Liver (tissue), 9 donors: ENCODE measurements around the gene SYK. TPM values are rescaled to one million over a fixed set of nuclear protein-coding genes. Genes with fewer than 3 reads are reported as not detected.

Source experiments
- DNase-seq: peaks from one replicate; pipeline ENCODE4 v3.0.0-alpha.2; 2017; ENCODE audit warnings: low spot score
- H3K27ac ChIP-seq, 2 donors: one replicate each; pipeline ENCODE4 v1.7.0; 2013; ENCODE audit warnings: inconsistent platforms in 2 of 2, low read length in 2 of 2, control low read depth in 1 of 2, low read depth in 1 of 2, mild to moderate bottlenecking in 1 of 2
- H3K27me3 ChIP-seq, 4 donors: one replicate each; pipeline versions ENCODE4 v1.6.1 to v1.7.0; 2013; ENCODE audit warnings: low read length in 3 of 4, inconsistent platforms in 1 of 4, mild to moderate bottlenecking in 1 of 4, moderate library complexity in 1 of 4; ENCODE audit not compliant: control insufficient read depth in 4 of 4, insufficient read depth in 4 of 4
- H3K36me3 ChIP-seq, 4 donors: one replicate each; pipeline versions ENCODE4 v1.6.1 to v1.7.0; 2013; ENCODE audit warnings: low read length in 3 of 4, mild to moderate bottlenecking in 3 of 4, low read depth in 1 of 4, moderate library complexity in 1 of 4; ENCODE audit not compliant: control insufficient read depth in 4 of 4, insufficient read depth in 3 of 4
- H3K4me1 ChIP-seq, 4 donors: one replicate each; pipeline versions ENCODE4 v1.6.1 to v1.7.0; 2013; ENCODE audit warnings: low read length in 3 of 4, mild to moderate bottlenecking in 3 of 4, moderate library complexity in 1 of 4; ENCODE audit not compliant: control insufficient read depth in 4 of 4, insufficient read depth in 4 of 4
- H3K4me3 ChIP-seq, 3 donors: one replicate each; pipeline versions ENCODE4 v1.6.1 to v1.7.0; 2013; ENCODE audit warnings: low read length in 3 of 3, control low read depth in 1 of 3, low read depth in 1 of 3, mild to moderate bottlenecking in 1 of 3
- H3K9ac ChIP-seq, 2 donors: one replicate each; pipeline ENCODE4 v1.7.0; 2013; ENCODE audit warnings: low read length in 2 of 2, mild to moderate bottlenecking in 2 of 2, moderate library complexity in 2 of 2, control low read depth in 1 of 2, low read depth in 1 of 2
- H3K9me3 ChIP-seq, 4 donors: one replicate each; pipeline versions ENCODE4 v1.6.1 to v1.7.0; 2013; ENCODE audit warnings: low read length in 3 of 4; ENCODE audit not compliant: control insufficient read depth in 4 of 4
- EGR1 ChIP-seq, 2 donors: IDR thresholded peaks; 2 replicates each; pipeline ENCODE4 v1.6.1; 2016 to 2018; ENCODE audit warnings: antibody characterized with exemption in 2 of 2, low read depth in 2 of 2
- FOXA1 ChIP-seq: IDR thresholded peaks from 2 replicates; pipeline ENCODE4 v1.6.1; 2016; ENCODE audit warnings: antibody characterized with exemption
- FOXA2 ChIP-seq: IDR thresholded peaks from 2 replicates; pipeline ENCODE4 v1.6.1; 2016; ENCODE audit warnings: antibody characterized with exemption
- GABPA ChIP-seq, 2 donors: IDR thresholded peaks in 1 of 2; conservative IDR thresholded peaks in 1 of 2; 2 replicates each; pipeline ENCODE4 v1.6.1; 2016; ENCODE audit warnings: antibody characterized with exemption in 2 of 2, mild to moderate bottlenecking in 1 of 2, moderate library complexity in 1 of 2
- HNF4A ChIP-seq, 2 donors: conservative IDR thresholded peaks; 2 replicates each; pipeline ENCODE4 v1.6.1; 2016; ENCODE audit warnings: antibody characterized with exemption in 2 of 2, mild to moderate bottlenecking in 2 of 2
- HNF4G ChIP-seq: IDR thresholded peaks from 2 replicates; pipeline ENCODE4 v1.6.1; 2016; ENCODE audit warnings: antibody characterized with exemption
- JUND ChIP-seq, 2 donors: IDR thresholded peaks; 2 replicates each; pipeline ENCODE4 v1.6.1; 2016; ENCODE audit warnings: antibody characterized with exemption in 2 of 2
- MAX ChIP-seq: IDR thresholded peaks from 2 replicates; pipeline ENCODE4 v1.6.1; 2016; ENCODE audit warnings: antibody characterized with exemption
- NR2F2 ChIP-seq: IDR thresholded peaks from 2 replicates; pipeline ENCODE4 v1.6.1; 2016; ENCODE audit warnings: antibody characterized with exemption
- RAD21 ChIP-seq, 2 donors: IDR thresholded peaks; 2 replicates each; pipeline ENCODE4 v1.6.1; 2016; ENCODE audit warnings: antibody characterized with exemption in 2 of 2, mild to moderate bottlenecking in 2 of 2
- REST ChIP-seq: IDR thresholded peaks from 2 replicates; pipeline ENCODE4 v1.6.1; 2016; ENCODE audit warnings: antibody characterized with exemption, mild to moderate bottlenecking
- RXRA ChIP-seq, 2 donors: IDR thresholded peaks; 2 replicates each; pipeline ENCODE4 v1.6.1; 2017 to 2018; ENCODE audit warnings: antibody characterized with exemption in 2 of 2, mild to moderate bottlenecking in 1 of 2
- SP1 ChIP-seq: IDR thresholded peaks from 2 replicates; pipeline ENCODE4 v1.6.1; 2018; ENCODE audit warnings: antibody characterized with exemption, mild to moderate bottlenecking
- TAF1 ChIP-seq: conservative IDR thresholded peaks from 2 replicates; pipeline ENCODE4 v1.6.1; 2016; ENCODE audit warnings: antibody characterized with exemption, mild to moderate bottlenecking
- YY1 ChIP-seq: IDR thresholded peaks from 2 replicates; pipeline ENCODE4 v1.6.1; 2016; ENCODE audit warnings: antibody characterized with exemption, mild to moderate bottlenecking
- ZBTB33 ChIP-seq: IDR thresholded peaks from 2 replicates; pipeline ENCODE4 v1.6.1; 2016; ENCODE audit warnings: antibody characterized with exemption
- WGBS: extraction: QIAGEN DNeasy Blood & Tissue Kit; methylation state at CpG from one replicate; pipeline ENCODE4 v1.1.7; 2013; 5-methylcytosine and 5-hydroxymethylcytosine counted together
- polyA plus RNA-seq, 2 donors: library from polyadenylated mRNA; stranded (reverse) in 1 of 2; unstranded in 1 of 2; fragments of 200-250 nt in 1 of 2; fragments of >200 nt in 1 of 2; fragmentation: Nextera tagmentation in 1 of 2; extraction: Ambion mirVana in 1 of 2; gene quantifications; one replicate each; pipeline versions ENCODE4 v1.2.1 to v1.2.3, GENCODE V29; 2013 to 2015
- total RNA-seq, 2 donors: library from RNA; depleted of rRNA; stranded (reverse); fragments of >200 nt; gene quantifications; one replicate each; pipeline ENCODE4 v1.2.3, GENCODE V29; 2014
- TF ChIP-seq, protein P1 (sequence below): IDR thresholded peaks from 2 replicates; pipeline ENCODE4 v1.6.1; 2016; ENCODE audit warnings: antibody characterized with exemption
- TF ChIP-seq, protein P2 (sequence below): fragments of 150-350 bp; IDR thresholded peaks from 2 replicates; pipeline ENCODE4 v1.5.1; 2017; ENCODE audit warnings: improper control_type of control experiment, low read depth, low read length; ENCODE audit not compliant: missing input control
- donor health status: healthy.
- donor health status: healthy.
- donor health status: healthy.
- donor health status: healthy.
- donor health status: healthy.

The SYK gene
- total and polyA plus RNA-seq, 4 donors, result 2.0 to 15.4 (median 4.1) TPM

GRCh38 chr9:90916147-90916734 is 114.6 kb downstream of the SYK start:
- DNase-seq, result no peak
- WGBS, result 58% methylated on average over 11 of the region's 11 CpGs
- no peak for TF ChIP-seq TAF1
- peak; percentile 10 to 80 for TF ChIP-seq HNF4A (conservative IDR thresholded peaks at IDR 0.05)
- TF ChIP-seq HNF4G, result no peak
- peak in 1 of 2 donors; percentile 86 for TF ChIP-seq JUND (IDR thresholded peaks at IDR 0.05)
- TF ChIP-seq FOXA2, result peak; percentile 55
- TF ChIP-seq, protein P1, sequence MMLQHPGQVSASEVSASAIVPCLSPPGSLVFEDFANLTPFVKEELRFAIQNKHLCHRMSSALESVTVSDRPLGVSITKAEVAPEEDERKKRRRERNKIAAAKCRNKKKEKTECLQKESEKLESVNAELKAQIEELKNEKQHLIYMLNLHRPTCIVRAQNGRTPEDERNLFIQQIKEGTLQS, result no peak
- TF ChIP-seq RXRA (IDR thresholded peaks at IDR 0.05), result peak in 1 of 2 donors; percentile 91
- no peak for TF ChIP-seq FOXA1
- TF ChIP-seq REST, result peak; percentile 94
- peak in 1 of 2 donors; percentile 73 for TF ChIP-seq EGR1 (IDR thresholded peaks at IDR 0.05; ENCODE audit: low read depth in 2 of 2)
- TF ChIP-seq RAD21 (IDR thresholded peaks at IDR 0.05), result peak; percentile 49 to 56
- no peak for TF ChIP-seq NR2F2
- peak; percentile 65 for TF ChIP-seq YY1
- TF ChIP-seq SP1, result no peak
- TF ChIP-seq, protein P2, sequence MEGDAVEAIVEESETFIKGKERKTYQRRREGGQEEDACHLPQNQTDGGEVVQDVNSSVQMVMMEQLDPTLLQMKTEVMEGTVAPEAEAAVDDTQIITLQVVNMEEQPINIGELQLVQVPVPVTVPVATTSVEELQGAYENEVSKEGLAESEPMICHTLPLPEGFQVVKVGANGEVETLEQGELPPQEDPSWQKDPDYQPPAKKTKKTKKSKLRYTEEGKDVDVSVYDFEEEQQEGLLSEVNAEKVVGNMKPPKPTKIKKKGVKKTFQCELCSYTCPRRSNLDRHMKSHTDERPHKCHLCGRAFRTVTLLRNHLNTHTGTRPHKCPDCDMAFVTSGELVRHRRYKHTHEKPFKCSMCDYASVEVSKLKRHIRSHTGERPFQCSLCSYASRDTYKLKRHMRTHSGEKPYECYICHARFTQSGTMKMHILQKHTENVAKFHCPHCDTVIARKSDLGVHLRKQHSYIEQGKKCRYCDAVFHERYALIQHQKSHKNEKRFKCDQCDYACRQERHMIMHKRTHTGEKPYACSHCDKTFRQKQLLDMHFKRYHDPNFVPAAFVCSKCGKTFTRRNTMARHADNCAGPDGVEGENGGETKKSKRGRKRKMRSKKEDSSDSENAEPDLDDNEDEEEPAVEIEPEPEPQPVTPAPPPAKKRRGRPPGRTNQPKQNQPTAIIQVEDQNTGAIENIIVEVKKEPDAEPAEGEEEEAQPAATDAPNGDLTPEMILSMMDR, result peak; percentile 4
- peak; percentile 92 for TF ChIP-seq MAX
- TF ChIP-seq ZBTB33, result no peak
- TF ChIP-seq GABPA (IDR thresholded peaks at IDR 0.05 in 1 of 2, conservative IDR thresholded peaks at IDR 0.05 in 1 of 2), result no peak

More at GRCh38 chr9:90916147-90916734, 114.6 kb downstream of the SYK start:
- Histone ChIP-seq H3K9me3 (no peaks in the 10 kb centered on the region), H3K4me3 (no peak overlapping the region), H3K9ac (no peak overlapping the region), H3K27ac (peak overlapping the region; percentile 16 to 82), H3K36me3 (no peaks in the 10 kb centered on the region), H3K27me3 (no peaks in the 10 kb centered on the region), H3K4me1 (peaks cover 0 to 9% (median 4%) of the 10 kb centered on the region in 4 donors)
